Ishikawa (cell line): ENCODE results near the gene KCNK2.

Experiments used
- CEBPB ChIP-seq: IDR thresholded peaks from 2 replicates; pipeline ENCODE4 v1.6.1; 2012
- EP300 ChIP-seq: IDR thresholded peaks from 2 replicates; pipeline ENCODE4 v1.6.1; 2012; ENCODE audit warnings: borderline replicate concordance

DNA sequence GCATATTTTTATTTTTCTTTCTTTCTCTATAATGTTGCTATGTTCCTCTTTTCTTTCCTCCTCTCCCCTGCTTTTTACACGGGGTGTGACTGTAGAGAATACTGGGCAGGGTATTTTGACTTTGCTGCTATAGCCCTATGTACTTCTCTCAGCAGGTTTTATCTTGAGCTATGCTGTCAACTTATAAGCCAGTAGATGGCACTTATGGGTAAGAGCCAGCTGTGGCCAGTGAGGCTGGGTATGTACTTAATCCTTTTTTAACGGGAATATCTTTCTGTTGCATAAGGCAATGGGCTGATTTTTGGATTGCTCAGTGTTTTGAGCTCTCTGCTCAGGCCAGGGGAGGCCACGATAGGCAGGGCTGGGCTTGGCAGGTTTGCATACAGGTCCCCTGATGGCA, 99.0 kb downstream of the KCNK2 start:
- no peak for TF ChIP-seq CEBPB
- TF ChIP-seq EP300 = no peak
